ENCODE results near the gene ANXA9. TPM values are rescaled to one million over a fixed set of nuclear protein-coding genes. Genes with fewer than 3 reads are reported as not detected.

Gene ANXA9
- total and polyA plus RNA-seq, 2 experiments from 2014 or later, result 1.4 to 2.2 TPM

DNA sequence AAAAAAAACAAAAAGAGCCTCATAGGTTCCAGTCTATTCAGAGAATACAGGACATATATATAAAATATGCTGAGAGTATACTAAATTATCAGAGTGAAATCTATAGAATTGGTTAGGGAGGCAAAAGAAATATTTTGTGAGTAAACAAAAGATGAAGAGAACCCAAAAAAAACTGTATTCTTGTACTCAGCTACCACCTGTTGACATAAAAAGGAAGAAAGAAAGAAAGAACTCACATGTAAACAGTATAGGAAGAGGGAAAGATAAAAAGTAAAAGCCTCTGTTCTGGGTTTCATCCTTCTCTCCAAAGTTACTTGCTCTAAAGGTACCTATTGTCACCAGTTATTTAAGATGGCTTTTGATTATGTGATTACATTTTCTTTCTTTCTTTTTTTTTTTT lies 44.4 kb downstream of the ANXA9 start (continued):
- TF ChIP-seq, protein P1, sequence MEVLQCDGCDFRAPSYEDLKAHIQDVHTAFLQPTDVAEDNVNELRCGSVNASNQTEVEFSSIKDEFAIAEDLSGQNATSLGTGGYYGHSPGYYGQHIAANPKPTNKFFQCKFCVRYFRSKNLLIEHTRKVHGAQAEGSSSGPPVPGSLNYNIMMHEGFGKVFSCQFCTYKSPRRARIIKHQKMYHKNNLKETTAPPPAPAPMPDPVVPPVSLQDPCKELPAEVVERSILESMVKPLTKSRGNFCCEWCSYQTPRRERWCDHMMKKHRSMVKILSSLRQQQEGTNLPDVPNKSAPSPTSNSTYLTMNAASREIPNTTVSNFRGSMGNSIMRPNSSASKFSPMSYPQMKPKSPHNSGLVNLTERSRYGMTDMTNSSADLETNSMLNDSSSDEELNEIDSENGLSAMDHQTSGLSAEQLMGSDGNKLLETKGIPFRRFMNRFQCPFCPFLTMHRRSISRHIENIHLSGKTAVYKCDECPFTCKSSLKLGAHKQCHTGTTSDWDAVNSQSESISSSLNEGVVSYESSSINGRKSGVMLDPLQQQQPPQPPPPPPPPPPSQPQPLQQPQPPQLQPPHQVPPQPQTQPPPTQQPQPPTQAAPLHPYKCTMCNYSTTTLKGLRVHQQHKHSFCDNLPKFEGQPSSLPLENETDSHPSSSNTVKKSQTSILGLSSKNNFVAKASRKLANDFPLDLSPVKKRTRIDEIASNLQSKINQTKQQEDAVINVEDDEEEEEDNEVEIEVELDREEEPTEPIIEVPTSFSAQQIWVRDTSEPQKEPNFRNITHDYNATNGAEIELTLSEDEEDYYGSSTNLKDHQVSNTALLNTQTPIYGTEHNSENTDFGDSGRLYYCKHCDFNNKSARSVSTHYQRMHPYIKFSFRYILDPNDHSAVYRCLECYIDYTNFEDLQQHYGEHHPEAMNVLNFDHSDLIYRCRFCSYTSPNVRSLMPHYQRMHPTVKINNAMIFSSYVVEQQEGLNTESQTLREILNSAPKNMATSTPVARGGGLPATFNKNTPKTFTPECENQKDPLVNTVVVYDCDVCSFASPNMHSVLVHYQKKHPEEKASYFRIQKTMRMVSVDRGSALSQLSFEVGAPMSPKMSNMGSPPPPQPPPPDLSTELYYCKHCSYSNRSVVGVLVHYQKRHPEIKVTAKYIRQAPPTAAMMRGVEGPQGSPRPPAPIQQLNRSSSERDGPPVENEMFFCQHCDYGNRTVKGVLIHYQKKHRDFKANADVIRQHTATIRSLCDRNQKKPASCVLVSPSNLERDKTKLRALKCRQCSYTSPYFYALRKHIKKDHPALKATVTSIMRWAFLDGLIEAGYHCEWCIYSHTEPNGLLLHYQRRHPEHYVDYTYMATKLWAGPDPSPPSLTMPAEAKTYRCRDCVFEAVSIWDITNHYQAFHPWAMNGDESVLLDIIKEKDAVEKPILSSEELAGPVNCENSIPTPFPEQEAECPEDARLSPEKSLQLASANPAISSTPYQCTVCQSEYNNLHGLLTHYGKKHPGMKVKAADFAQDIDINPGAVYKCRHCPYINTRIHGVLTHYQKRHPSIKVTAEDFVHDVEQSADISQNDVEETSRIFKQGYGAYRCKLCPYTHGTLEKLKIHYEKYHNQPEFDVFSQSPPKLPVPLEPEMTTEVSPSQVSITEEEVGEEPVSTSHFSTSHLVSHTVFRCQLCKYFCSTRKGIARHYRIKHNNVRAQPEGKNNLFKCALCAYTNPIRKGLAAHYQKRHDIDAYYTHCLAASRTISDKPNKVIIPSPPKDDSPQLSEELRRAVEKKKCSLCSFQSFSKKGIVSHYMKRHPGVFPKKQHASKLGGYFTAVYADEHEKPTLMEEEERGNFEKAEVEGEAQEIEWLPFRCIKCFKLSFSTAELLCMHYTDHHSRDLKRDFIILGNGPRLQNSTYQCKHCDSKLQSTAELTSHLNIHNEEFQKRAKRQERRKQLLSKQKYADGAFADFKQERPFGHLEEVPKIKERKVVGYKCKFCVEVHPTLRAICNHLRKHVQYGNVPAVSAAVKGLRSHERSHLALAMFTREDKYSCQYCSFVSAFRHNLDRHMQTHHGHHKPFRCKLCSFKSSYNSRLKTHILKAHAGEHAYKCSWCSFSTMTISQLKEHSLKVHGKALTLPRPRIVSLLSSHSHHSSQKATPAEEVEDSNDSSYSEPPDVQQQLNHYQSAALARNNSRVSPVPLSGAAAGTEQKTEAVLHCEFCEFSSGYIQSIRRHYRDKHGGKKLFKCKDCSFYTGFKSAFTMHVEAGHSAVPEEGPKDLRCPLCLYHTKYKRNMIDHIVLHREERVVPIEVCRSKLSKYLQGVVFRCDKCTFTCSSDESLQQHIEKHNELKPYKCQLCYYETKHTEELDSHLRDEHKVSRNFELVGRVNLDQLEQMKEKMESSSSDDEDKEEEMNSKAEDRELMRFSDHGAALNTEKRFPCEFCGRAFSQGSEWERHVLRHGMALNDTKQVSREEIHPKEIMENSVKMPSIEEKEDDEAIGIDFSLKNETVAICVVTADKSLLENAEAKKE (CRISPR knock-in tag; IDR thresholded peaks at IDR 0.05), result no peak

DNA sequence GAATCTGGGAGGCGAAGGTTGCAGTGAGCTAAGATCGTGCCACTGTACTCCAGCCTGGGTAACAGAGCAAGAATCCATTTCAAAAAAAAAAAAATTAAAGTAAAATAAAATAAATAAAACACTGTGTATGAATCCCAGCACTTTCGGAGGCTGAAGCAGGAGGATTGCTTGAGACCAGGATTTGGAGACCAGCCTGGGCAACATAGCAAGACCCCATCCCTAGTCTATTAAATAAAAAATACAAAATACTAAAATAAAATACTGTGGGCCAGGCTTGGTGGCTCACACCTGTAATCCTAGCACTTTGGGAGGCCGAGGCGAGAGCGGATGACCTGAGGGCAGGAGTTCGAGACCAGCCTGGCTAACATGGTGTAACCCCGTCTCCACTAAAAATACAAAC lies 50.1 kb downstream of the ANXA9 start:
- Histone ChIP-seq H3K4me1 (ENCODE audit: insufficient read depth) (0 out of 2 replicates have a peak, but pooled peaks cover 9% of the 10 kb centered on the region), H3K4me2 (no peak overlapping the region), H3K27ac (ENCODE audit: low read depth) (no peak overlapping the region), H3K9me2 (ENCODE audit: insufficient read depth) (no peaks in the 10 kb centered on the region), H3K27me3 (ENCODE audit: insufficient read depth) (no peaks in the 10 kb centered on the region), H3K79me2 (replicated peaks; ENCODE audit: insufficient read depth) (no peaks in the 10 kb centered on the region), H3K4me3 (no peak overlapping the region), H3F3A (replicated peaks; ENCODE audit: low read depth) (no peaks in the 10 kb centered on the region), H4K20me1 (replicated peaks; ENCODE audit: insufficient read depth) (no peaks in the 10 kb centered on the region; the same call in none of the 2 replicates), H2AFZ (no peak overlapping the region), H3K36me3 (ENCODE audit: insufficient read depth) (peaks cover 3% of the 10 kb centered on the region; the same call in 1 of the 2 replicates)
- Mint-ChIP-seq H3K4me3 (no peak overlapping the region), H3K9me3 (no peaks in the 10 kb centered on the region), H3K27ac (no peak overlapping the region), H3K36me3 (ENCODE audit: low read depth) (peaks cover 40% of the 10 kb centered on the region), H3K27me3 (ENCODE audit: insufficient read depth, low read depth, poor library complexity) (peaks cover 6% of the 10 kb centered on the region), H3K4me1 (peaks cover 10% of the 10 kb centered on the region)
- no peak for DNase-seq (ENCODE audit: low spot score)
- ATAC-seq, result no peak
- TF ChIP-seq ZNF331 (CRISPR knock-in tag; IDR thresholded peaks at IDR 0.05; ENCODE audit: low read depth) (no peak), EZH2phosphoT487 (IDR thresholded peaks at IDR 0.05; ENCODE audit: unreplicated experiment) (no peak)
- TF ChIP-seq, protein P1 (CRISPR knock-in tag; IDR thresholded peaks at IDR 0.05), result no peak
- TF ChIP-seq, protein P2, sequence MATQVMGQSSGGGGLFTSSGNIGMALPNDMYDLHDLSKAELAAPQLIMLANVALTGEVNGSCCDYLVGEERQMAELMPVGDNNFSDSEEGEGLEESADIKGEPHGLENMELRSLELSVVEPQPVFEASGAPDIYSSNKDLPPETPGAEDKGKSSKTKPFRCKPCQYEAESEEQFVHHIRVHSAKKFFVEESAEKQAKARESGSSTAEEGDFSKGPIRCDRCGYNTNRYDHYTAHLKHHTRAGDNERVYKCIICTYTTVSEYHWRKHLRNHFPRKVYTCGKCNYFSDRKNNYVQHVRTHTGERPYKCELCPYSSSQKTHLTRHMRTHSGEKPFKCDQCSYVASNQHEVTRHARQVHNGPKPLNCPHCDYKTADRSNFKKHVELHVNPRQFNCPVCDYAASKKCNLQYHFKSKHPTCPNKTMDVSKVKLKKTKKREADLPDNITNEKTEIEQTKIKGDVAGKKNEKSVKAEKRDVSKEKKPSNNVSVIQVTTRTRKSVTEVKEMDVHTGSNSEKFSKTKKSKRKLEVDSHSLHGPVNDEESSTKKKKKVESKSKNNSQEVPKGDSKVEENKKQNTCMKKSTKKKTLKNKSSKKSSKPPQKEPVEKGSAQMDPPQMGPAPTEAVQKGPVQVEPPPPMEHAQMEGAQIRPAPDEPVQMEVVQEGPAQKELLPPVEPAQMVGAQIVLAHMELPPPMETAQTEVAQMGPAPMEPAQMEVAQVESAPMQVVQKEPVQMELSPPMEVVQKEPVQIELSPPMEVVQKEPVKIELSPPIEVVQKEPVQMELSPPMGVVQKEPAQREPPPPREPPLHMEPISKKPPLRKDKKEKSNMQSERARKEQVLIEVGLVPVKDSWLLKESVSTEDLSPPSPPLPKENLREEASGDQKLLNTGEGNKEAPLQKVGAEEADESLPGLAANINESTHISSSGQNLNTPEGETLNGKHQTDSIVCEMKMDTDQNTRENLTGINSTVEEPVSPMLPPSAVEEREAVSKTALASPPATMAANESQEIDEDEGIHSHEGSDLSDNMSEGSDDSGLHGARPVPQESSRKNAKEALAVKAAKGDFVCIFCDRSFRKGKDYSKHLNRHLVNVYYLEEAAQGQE (IDR thresholded peaks at IDR 0.05; ENCODE audit: unreplicated experiment), result no peak
